Tibial nerve (tissue), 4 donors: ENCODE results near the gene PGAM2.

Experiments
- EP300 ChIP-seq, 2 donors: sonication (generic); formaldehyde crosslinking; IDR thresholded peaks; one replicate each; pipeline ENCODE4 v1.6.1; 2017; ENCODE audit warnings: antibody characterized with exemption in 2 of 2, mild to moderate bottlenecking in 1 of 2
- POLR2A ChIP-seq, 2 donors: fragments of 450-650 bp; IDR thresholded peaks; one replicate each; pipeline ENCODE4 v1.6.1; 2017; ENCODE audit warnings: antibody characterized with exemption in 2 of 2, mild to moderate bottlenecking in 2 of 2, moderate library complexity in 2 of 2
- TF ChIP-seq, protein P1 (sequence below), 5 experiments: fragments of 200-600 bp in 3 of 5; fragments of 450-650 bp in 2 of 5; sonication (generic) in 3 of 5; IDR thresholded peaks; one replicate each; pipeline ENCODE4 v1.5.1; 2016 to 2019; ENCODE audit warnings: antibody characterized with exemption in 5 of 5, mild to moderate bottlenecking in 3 of 5, moderate library complexity in 2 of 5

GRCh38 chr7:44060091-44060947 is 5.0 kb downstream of the PGAM2 start:
- TF ChIP-seq, protein P1, sequence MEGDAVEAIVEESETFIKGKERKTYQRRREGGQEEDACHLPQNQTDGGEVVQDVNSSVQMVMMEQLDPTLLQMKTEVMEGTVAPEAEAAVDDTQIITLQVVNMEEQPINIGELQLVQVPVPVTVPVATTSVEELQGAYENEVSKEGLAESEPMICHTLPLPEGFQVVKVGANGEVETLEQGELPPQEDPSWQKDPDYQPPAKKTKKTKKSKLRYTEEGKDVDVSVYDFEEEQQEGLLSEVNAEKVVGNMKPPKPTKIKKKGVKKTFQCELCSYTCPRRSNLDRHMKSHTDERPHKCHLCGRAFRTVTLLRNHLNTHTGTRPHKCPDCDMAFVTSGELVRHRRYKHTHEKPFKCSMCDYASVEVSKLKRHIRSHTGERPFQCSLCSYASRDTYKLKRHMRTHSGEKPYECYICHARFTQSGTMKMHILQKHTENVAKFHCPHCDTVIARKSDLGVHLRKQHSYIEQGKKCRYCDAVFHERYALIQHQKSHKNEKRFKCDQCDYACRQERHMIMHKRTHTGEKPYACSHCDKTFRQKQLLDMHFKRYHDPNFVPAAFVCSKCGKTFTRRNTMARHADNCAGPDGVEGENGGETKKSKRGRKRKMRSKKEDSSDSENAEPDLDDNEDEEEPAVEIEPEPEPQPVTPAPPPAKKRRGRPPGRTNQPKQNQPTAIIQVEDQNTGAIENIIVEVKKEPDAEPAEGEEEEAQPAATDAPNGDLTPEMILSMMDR (IDR thresholded peaks at IDR 0.05), result no peak
- TF ChIP-seq POLR2A (IDR thresholded peaks at IDR 0.05), result no peak
- no peak for TF ChIP-seq EP300 (IDR thresholded peaks at IDR 0.05)
